H1 (cell line): ENCODE data around the gene SIGLEC15. TPM values are rescaled to one million over a fixed set of nuclear protein-coding genes. Genes with fewer than 3 reads are reported as not detected.

Experiments used
- GTF2F1 ChIP-seq: IDR thresholded peaks from 2 replicates; pipeline ENCODE4 v1.6.1; 2012; ENCODE audit warnings: low read depth, low read length, improper control_type of control experiment, borderline replicate concordance
- JUN ChIP-seq: IDR thresholded peaks from 2 replicates; pipeline ENCODE4 v1.6.1; 2011; ENCODE audit warnings: low read depth, mild to moderate bottlenecking, improper control_type of control experiment, low read length
- JUND ChIP-seq: IDR thresholded peaks from 2 replicates; pipeline ENCODE4 v1.6.1; 2011; ENCODE audit warnings: mild to moderate bottlenecking, improper control_type of control experiment, low read length
- RBBP5 ChIP-seq: IDR thresholded peaks from 2 replicates; pipeline ENCODE4 v1.7.1; 2012; ENCODE audit warnings: low read depth, mild to moderate bottlenecking, inconsistent platforms, low read length, moderate library complexity, borderline replicate concordance
- TAF7 ChIP-seq: optimal IDR thresholded peaks from 2 replicates; pipeline ENCODE3; 2011; ENCODE audit warnings: low read depth, mild to moderate bottlenecking, inconsistent platforms, low read length, moderate library complexity, borderline replicate concordance
- TCF12 ChIP-seq: IDR thresholded peaks from 2 replicates; pipeline ENCODE4 v1.6.1; 2011; ENCODE audit warnings: low read depth, mild to moderate bottlenecking, low read length
- polyA plus RNA-seq, 7 experiments: library from polyadenylated mRNA; depleted of rRNA in 3 of 7; stranded (reverse) in 5 of 7; unstranded in 2 of 7; fragments of >200 nt in 5 of 7; fragments of 200-250 nt in 2 of 7; gene quantifications; 1 replicate in 5 of 7; 2 replicates in 1 of 7; 4 replicates in 1 of 7; pipeline versions ENCODE4 v1.2.1 to v1.2.3, GENCODE V29; 2011 to 2013; ENCODE audit warnings: missing spikeins in 2 of 7, mixed read lengths in 2 of 7
- total RNA-seq: library from RNA; stranded (reverse); fragmentation: NEBNext Ultra II Directional; extraction: Animal tissue kit (Norgen Biotek cat#: 25700); gene quantifications from 2 replicates; pipeline ENCODE4 v1.2.1, GENCODE V29; 2021
- TF ChIP-seq, protein P1 (sequence below): fragments of 300-600 bp; sonication (generic); IDR thresholded peaks from 2 replicates; pipeline ENCODE4 v1.7.1; 2012; ENCODE audit warnings: low read length, moderate library complexity, mild to moderate bottlenecking, inconsistent platforms; ENCODE audit not compliant: insufficient replicate concordance
- TF ChIP-seq, protein P2 (sequence below), 3 experiments: IDR thresholded peaks; 1 replicate in 2 of 3; 2 replicates in 1 of 3; pipeline versions ENCODE4 v1.5.1 to v1.6.1; 2011; ENCODE audit warnings: low read length in 3 of 3, mild to moderate bottlenecking in 3 of 3, inconsistent platforms in 2 of 3, low read depth in 1 of 3, moderate library complexity in 1 of 3; ENCODE audit not compliant: insufficient read depth in 1 of 3; ENCODE audit errors: control extremely low read depth in 1 of 3
- TF ChIP-seq, protein P3 (sequence below): IDR thresholded peaks from 2 replicates; pipeline ENCODE4 v1.6.1; 2012; ENCODE audit warnings: inconsistent platforms

The SIGLEC15 gene
- total and polyA plus RNA-seq, 2 of the 8 experiments (the other 6 are each of a cell fraction or from before 2014, with no cell fraction given), result 0.20 to 0.37 TPM

DNA sequence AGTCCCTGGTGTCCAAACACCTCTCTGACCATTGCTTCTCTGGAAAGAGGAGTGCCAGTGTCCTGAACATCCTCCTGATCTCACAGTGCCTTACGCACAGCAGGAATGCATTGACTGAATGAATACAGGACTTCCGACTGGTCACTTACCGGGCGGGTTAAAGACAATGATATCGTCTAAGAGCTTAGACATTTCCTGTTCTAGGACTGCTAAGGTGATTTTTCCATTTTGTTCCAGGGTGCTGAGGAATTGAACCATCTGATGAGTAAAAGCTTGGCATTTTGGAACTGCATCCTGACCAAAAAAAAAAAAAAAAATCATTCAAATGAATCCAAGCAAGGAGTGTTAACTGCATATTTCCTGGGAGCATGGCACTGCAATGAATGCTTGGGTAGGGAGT is 40.0 kb downstream of the SIGLEC15 start (continued):
- TF ChIP-seq, protein P1, sequence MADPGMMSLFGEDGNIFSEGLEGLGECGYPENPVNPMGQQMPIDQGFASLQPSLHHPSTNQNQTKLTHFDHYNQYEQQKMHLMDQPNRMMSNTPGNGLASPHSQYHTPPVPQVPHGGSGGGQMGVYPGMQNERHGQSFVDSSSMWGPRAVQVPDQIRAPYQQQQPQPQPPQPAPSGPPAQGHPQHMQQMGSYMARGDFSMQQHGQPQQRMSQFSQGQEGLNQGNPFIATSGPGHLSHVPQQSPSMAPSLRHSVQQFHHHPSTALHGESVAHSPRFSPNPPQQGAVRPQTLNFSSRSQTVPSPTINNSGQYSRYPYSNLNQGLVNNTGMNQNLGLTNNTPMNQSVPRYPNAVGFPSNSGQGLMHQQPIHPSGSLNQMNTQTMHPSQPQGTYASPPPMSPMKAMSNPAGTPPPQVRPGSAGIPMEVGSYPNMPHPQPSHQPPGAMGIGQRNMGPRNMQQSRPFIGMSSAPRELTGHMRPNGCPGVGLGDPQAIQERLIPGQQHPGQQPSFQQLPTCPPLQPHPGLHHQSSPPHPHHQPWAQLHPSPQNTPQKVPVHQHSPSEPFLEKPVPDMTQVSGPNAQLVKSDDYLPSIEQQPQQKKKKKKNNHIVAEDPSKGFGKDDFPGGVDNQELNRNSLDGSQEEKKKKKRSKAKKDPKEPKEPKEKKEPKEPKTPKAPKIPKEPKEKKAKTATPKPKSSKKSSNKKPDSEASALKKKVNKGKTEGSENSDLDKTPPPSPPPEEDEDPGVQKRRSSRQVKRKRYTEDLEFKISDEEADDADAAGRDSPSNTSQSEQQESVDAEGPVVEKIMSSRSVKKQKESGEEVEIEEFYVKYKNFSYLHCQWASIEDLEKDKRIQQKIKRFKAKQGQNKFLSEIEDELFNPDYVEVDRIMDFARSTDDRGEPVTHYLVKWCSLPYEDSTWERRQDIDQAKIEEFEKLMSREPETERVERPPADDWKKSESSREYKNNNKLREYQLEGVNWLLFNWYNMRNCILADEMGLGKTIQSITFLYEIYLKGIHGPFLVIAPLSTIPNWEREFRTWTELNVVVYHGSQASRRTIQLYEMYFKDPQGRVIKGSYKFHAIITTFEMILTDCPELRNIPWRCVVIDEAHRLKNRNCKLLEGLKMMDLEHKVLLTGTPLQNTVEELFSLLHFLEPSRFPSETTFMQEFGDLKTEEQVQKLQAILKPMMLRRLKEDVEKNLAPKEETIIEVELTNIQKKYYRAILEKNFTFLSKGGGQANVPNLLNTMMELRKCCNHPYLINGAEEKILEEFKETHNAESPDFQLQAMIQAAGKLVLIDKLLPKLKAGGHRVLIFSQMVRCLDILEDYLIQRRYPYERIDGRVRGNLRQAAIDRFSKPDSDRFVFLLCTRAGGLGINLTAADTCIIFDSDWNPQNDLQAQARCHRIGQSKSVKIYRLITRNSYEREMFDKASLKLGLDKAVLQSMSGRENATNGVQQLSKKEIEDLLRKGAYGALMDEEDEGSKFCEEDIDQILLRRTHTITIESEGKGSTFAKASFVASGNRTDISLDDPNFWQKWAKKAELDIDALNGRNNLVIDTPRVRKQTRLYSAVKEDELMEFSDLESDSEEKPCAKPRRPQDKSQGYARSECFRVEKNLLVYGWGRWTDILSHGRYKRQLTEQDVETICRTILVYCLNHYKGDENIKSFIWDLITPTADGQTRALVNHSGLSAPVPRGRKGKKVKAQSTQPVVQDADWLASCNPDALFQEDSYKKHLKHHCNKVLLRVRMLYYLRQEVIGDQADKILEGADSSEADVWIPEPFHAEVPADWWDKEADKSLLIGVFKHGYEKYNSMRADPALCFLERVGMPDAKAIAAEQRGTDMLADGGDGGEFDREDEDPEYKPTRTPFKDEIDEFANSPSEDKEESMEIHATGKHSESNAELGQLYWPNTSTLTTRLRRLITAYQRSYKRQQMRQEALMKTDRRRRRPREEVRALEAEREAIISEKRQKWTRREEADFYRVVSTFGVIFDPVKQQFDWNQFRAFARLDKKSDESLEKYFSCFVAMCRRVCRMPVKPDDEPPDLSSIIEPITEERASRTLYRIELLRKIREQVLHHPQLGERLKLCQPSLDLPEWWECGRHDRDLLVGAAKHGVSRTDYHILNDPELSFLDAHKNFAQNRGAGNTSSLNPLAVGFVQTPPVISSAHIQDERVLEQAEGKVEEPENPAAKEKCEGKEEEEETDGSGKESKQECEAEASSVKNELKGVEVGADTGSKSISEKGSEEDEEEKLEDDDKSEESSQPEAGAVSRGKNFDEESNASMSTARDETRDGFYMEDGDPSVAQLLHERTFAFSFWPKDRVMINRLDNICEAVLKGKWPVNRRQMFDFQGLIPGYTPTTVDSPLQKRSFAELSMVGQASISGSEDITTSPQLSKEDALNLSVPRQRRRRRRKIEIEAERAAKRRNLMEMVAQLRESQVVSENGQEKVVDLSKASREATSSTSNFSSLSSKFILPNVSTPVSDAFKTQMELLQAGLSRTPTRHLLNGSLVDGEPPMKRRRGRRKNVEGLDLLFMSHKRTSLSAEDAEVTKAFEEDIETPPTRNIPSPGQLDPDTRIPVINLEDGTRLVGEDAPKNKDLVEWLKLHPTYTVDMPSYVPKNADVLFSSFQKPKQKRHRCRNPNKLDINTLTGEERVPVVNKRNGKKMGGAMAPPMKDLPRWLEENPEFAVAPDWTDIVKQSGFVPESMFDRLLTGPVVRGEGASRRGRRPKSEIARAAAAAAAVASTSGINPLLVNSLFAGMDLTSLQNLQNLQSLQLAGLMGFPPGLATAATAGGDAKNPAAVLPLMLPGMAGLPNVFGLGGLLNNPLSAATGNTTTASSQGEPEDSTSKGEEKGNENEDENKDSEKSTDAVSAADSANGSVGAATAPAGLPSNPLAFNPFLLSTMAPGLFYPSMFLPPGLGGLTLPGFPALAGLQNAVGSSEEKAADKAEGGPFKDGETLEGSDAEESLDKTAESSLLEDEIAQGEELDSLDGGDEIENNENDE, result no peak
- TF ChIP-seq JUN (no peak), RBBP5 (no peak), TAF7 (no peak), GTF2F1 (no peak), TCF12 (no peak), JUND (no peak)
- TF ChIP-seq, protein P2, sequence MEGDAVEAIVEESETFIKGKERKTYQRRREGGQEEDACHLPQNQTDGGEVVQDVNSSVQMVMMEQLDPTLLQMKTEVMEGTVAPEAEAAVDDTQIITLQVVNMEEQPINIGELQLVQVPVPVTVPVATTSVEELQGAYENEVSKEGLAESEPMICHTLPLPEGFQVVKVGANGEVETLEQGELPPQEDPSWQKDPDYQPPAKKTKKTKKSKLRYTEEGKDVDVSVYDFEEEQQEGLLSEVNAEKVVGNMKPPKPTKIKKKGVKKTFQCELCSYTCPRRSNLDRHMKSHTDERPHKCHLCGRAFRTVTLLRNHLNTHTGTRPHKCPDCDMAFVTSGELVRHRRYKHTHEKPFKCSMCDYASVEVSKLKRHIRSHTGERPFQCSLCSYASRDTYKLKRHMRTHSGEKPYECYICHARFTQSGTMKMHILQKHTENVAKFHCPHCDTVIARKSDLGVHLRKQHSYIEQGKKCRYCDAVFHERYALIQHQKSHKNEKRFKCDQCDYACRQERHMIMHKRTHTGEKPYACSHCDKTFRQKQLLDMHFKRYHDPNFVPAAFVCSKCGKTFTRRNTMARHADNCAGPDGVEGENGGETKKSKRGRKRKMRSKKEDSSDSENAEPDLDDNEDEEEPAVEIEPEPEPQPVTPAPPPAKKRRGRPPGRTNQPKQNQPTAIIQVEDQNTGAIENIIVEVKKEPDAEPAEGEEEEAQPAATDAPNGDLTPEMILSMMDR (IDR thresholded peaks at IDR 0.05; ENCODE audit: control extremely low read depth in 1 of 3, insufficient read depth in 1 of 3, low read depth in 1 of 3, low read length in 3 of 3), result no peak
- TF ChIP-seq, protein P3, sequence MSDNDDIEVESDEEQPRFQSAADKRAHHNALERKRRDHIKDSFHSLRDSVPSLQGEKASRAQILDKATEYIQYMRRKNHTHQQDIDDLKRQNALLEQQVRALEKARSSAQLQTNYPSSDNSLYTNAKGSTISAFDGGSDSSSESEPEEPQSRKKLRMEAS, result no peak
